Left ventricle myocardium superior (tissue), 1 donor: ENCODE results near the gene SFXN1. TPM values are rescaled to one million over a fixed set of nuclear protein-coding genes. Genes with fewer than 3 reads are reported as not detected.
"Not testable (repeated sequence)": the region's sequence is repeated elsewhere in the genome, so short reads cannot be mapped to it uniquely, and the experiment has no call there.

Experiments used
- ATAC-seq: fragments of 200-7000 bp; cut with Tn5 transposase; one replicate; pipeline ENCODE4 v1.9.1; 2020; ENCODE audit warnings: mild to moderate bottlenecking, moderate library complexity
- DNase-seq: peaks from one replicate; pipeline ENCODE4 v3.0.0-alpha.2; 2020
- intact Hi-C: fragments of 100-400 bp; cut with micrococcal nuclease; formaldehyde crosslinking; loops from one replicate; pipeline ENCODE4 v1.11.0; 2022
- long read RNA-seq: library from polyadenylated mRNA; unstranded; transcript quantifications from one replicate; pipeline ENCODE4 v2.0.0, GENCODE V29; 2021
- total RNA-seq: library from RNA; stranded (reverse); fragmentation: NEBNext Ultra II Directional; extraction: Animal tissue kit (Norgen Biotek cat#: 25700); gene quantifications from one replicate; pipeline ENCODE4 v1.2.1, GENCODE V29; 2021
- donor health status: DM: no; HTN: yes; CAD: no; lungs with severe emphysema.

The SFXN1 gene, protein sequence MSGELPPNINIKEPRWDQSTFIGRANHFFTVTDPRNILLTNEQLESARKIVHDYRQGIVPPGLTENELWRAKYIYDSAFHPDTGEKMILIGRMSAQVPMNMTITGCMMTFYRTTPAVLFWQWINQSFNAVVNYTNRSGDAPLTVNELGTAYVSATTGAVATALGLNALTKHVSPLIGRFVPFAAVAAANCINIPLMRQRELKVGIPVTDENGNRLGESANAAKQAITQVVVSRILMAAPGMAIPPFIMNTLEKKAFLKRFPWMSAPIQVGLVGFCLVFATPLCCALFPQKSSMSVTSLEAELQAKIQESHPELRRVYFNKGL
- 34.7 TPM for total RNA-seq
- long read RNA-seq, full-length matches to known transcripts, result 40 of 55 reads
- long read RNA-seq, partial matches to known transcripts, result 7 of 55 reads
- long read RNA-seq, other reads (novel, unspliced or antisense), result 8 of 55 reads

DNA sequence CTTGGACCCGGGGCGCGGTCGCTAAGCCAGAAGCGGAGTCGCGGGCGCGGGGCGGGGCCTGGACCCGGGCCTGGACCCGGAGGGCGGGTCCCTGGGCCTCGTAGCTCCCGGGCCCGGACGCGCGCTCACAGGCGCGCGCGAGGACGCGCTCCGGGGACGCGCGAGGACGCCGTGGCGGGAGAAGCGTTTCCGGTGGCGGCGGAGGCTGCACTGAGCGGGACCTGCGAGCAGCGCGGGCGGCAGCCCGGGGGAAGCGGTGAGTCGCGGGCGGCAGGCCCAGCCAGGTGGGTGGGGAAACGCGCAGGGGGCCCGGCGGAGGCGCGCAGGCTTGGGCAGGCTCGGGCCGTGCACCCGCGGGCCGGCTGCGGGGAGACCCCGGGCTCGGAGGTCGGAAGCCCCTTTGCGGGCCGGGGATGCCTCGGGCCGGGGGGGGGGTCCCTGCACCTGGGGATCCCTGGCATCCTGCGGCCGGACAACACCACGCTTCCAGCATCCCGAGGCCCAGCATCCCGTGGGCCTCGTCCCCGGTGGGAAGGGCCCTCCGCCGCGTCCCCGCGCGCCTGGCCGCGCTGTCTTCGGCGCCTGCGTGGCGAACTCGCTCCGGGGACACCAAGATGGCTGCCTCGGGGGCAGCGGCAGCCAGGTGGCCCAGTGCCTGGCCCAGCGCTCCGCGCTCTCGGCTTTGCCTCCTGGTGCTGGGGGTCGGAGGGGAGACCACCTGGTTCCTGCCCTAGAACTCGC lies at the start of gene SFXN1:
SFXN1 (plus strand) TSS at position 177 of the 741 bp plus-strand sequence. CDS start 13,544 bp downstream, outside the sequence.
- intact Hi-C loops, result no loop called here
- DNase-seq (peak; percentile 92), ATAC-seq (peak; percentile 96)

DNA sequence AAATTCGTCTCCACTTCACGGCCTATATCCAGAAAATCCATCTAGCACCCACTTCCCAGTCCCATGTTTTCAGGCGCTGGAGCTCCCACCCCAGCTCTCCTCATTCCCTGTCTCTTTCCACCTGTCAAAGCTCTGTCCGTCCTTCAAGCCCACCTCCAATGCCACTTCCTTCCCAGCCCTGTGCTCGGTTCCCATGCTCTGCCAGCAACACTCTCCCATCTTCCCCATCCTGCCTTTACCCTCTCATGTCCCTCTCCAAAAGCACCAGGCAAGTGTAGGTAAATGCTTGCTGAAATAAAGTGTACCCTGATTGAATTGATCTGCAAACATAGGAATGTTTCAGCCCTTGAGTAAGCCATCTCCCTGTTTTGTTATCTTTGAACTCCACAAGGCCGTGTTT lies 43.6 kb upstream of the SFXN1 start:
- no peak for ATAC-seq
- intact Hi-C loops, result no loop called here
- no peak for DNase-seq

DNA sequence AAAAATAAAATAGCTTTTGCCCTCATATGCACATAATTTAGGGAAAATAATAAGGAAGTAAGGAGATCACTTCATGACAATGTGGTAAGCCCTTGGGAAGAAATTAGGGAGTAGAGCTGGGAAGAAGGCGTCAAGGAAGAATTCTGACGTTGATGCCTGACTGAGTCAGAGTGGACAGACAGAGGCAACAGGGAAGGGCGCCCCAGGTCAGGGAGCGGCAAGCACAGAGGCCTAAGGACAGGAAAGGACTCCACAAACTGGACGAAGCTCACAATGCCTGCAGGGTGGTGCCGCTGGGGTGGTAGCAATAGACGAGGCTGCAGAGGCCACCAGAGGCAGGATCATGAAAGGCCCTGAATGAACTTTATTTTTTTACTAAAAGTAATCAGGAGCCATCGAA lies 42.0 kb upstream of the SFXN1 start:
- intact Hi-C loops, result no loop called here
- DNase-seq (no peak), ATAC-seq (no peak)

DNA sequence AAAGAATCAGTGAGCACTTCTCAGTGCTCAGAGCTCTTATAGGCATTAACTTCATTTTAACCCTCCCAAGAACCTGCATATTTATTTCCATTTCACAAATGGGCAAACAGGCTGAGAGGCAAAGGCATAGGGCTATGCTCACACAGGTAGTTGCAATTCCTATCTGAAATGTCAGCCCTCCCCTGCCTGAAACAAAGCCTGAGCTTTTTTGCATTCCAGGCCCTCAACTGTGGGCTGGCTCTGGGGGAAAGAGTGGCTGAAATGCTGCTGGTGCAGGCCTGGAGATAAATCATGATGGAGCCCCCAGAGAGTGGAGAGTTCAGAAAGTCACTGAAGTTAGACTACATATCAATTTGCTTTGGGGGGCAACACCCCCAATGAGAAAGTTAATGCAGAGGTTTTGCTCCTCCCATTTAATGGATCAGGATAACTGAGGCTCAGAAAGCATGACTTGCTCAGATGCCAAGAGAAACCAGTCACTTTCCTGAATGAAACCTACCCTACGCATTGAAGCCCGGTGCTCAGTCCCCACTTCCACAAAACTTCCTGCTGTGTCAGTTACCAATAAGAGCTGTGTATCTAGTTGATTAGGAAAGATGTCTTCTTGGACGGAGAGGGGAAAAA lies 40.0 kb upstream of the SFXN1 start:
- DNase-seq (no peak), ATAC-seq (no peak)
- intact Hi-C loops, result no loop called here

DNA sequence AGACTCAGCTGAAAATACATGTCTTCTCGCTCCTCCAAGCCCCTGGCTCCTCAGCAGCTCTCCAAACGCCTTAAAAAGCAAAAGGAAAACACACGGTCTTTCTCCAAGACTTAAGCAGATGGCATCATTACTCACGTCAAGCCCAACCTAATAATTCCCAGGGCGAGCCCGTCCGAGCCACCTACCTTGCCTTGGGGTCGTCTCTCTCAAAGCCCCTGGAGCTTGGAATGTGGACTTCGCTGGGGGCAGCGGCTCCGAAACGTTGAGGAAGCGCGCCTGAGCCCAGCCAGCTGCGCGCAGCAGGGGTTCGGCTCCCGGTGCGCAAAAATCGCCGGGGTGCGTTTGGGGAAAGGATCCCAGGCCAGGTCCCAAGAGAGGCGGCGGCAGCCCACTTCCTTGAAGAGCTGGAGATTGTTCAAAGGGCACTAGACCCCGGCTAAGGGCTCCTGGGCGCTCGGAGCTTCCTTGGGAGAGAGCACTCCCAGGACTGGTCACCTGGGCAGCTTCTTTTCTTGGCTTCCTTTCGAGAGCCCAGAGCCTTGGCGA lies 34.8 kb upstream of the SFXN1 start:
- no peak for ATAC-seq

DNA sequence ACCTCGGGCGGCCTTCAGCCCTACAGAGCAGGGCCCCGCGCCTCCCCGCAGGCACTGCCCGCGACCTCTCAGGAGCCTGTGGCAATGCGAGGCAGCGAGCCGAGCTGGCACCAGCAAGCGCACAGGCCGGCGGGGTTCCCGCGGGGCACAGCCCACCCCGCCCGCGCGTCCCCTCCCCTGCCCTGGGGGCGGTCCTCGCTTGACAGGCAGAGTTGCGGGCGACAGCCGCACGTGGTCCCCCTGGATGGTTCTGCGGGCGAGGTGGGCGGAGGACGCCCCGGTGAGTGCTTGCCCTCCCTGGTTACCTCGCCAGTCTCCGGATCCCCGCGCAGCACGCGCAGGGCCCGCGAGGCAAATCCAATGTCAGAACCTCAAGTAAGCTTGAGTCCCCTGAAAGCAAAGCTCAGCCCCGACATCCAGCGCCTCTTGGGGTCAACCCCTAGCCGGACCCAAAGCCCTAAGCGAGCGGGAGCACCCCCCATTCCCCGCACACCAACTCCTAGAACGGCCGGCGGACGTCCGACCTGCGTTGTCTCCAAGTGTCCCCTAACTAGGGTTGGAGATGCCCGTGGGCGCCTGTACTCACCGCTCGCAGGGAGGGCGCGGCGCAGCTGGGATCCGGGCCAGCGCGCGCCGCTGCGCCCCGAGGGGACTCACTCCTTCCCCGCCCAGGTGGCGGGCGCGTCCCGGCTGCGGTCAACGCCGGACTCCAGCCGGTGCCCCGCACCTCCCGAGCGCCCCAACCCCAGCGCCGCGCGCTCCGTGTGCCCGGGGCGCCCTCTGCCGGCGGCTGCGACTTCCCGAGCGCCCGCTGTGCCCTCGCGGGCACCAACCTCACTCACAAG lies 34.1 kb upstream of the SFXN1 start, which contains the start of gene DRD1:
DRD1 (minus strand) TSS at position 123 of the 845 bp plus-strand sequence. CDS start 1,083 bp downstream, outside the sequence.
- DNase-seq (peak; percentile 67), ATAC-seq (peak; percentile 81)
- intact Hi-C loops, result loop anchor here (10.0 kb wide), 1 partner anchor 489 kb away; no protein-coding TSS in a partner anchor

More for the DNA sequence above, 34.8 kb upstream of the SFXN1 start:
- intact Hi-C loops, result loop anchor here (10.0 kb wide), 1 partner anchor 489 kb away; no protein-coding TSS in a partner anchor
- DNase-seq, result no peak

DNA sequence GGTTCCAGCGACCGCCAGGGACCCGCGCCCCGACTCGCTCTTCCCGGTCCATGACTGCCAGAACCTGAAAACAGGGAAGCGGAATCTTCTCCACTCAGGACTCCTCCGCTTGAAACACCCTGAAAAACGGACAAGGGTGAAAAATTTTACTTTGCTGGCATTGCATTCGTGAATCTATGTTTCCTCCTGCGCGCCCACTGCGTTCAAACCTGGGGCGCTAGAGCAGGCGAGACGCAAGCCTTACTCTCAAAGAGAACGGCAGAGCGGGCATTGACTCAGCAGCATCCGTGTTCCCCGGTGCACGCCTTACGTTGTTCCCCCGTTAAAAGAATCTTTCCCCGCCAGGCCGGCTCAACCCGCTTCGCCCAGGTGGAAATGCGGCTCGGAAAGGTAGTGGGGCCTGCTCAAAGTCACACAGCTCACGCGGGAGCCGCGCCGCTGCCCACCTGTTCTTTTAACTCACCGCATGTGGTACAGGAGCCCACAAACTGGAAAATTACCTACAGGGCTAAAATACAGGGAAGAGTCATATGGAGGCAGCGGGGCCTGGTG lies 33.4 kb upstream of the SFXN1 start:
- intact Hi-C loops, result loop anchor here (10.0 kb wide), 1 partner anchor 490 kb away; no protein-coding TSS in a partner anchor
- DNase-seq (no peak), ATAC-seq (no peak)

DNA sequence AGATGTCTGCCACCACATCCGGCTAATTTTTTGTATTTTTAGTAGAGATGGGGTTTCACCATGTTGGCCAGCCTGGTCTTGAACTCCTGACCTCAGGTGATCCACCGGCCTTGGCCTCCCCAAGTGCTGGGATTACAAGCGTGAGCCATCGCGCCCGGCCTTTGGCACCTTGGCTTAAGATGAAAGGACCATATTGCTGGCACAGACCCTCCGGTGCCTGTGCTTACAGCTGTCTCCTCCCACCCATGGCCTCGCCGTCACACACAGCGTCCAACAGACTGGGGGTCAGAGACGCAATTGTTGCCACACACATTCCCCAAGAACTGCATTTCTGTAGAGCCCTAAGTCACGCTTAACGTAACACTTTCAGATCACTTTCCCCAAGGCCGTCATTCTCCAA lies 32.0 kb upstream of the SFXN1 start:
- not testable (repeated sequence) for DNase-seq, ATAC-seq
- intact Hi-C loops, result loop anchor here (10.0 kb wide), 1 partner anchor 492 kb away; no protein-coding TSS in a partner anchor

DNA sequence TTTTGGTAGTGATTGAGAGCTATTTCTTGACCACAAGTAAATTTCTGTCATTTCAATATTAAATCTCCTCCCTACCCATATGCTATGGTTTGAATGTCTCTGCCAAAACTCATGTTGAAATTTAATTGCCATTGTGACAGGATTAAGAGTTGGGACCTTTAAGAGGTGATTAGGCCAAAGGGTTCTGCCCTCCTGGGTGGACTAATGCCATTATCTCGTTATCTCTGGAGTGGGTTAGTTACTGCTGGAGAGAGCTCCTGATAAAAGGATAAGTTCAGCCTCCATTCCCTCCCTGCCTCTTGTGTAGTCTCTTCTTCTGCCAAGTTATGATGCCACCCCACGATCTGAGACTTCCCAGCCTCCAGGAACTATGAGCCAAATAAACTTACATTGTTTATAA lies 30.8 kb upstream of the SFXN1 start:
- DNase-seq (no peak), ATAC-seq (no peak)
- intact Hi-C loops, result loop anchor here (10.0 kb wide), 1 partner anchor 493 kb away; no protein-coding TSS in a partner anchor

DNA sequence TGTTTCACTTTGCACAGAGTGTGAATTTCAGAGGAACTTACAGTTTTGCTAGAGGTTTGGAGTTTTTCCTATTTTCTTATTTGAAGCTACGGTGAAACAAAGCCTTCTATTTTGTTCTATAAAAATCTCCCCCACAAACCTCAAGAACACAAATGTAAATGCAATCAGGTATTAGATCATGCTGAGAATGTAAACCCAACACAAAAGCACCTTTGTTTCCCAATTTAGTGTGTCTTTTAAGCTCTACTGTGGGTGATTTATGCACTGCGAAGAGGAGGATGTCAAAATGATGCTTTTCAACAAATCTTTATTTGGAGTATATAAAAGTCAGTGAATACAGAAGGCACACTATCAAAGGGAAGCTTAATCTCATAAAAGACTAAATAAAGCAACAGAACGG lies 30.1 kb upstream of the SFXN1 start:
- ATAC-seq (no peak), DNase-seq (no peak)
- intact Hi-C loops, result loop anchor here (10.0 kb wide), 1 partner anchor 493 kb away; no protein-coding TSS in a partner anchor

DNA sequence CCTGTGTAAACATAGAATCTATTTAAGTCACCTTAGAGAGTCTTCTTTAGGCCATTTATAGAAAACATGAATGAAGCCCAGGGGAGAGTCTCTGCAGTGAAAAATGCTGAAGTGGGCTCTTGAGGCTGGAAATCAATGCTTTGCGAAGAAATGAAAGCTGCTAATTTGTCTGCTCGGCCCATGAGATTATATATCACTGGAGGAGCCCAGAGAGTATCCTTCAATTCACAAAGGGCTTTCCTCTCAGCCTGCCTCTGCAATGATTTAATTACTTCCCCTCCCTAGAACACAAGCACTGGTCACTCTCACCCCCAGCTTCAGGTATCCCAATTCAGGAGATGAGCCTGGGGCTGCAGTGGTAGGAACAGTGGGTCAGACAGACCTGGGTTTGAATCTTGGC lies 26.2 kb upstream of the SFXN1 start:
- DNase-seq (no peak), ATAC-seq (no peak)
- intact Hi-C loops, result no loop called here

DNA sequence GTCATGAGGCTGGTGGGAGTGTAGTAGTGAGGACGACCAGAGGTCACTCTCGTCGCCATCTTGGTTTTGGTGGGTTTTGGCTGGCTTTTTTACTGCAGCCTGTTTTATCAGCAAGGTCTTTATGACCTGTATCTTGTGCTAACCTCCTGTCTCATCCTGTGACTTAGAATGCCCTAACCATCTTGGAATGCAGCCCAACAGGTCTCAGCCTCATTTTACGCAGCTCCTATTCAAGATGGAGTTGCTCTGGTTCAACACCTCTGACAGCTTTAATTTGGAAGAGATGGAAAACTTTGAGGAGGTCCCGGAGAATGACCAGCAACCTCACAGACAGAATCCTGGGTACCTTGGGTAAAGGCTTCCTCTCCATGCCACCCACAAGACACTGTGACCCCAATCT lies 24.0 kb upstream of the SFXN1 start:
- ATAC-seq, intact Hi-C loops, DNase-seq: not testable (repeated sequence)

DNA sequence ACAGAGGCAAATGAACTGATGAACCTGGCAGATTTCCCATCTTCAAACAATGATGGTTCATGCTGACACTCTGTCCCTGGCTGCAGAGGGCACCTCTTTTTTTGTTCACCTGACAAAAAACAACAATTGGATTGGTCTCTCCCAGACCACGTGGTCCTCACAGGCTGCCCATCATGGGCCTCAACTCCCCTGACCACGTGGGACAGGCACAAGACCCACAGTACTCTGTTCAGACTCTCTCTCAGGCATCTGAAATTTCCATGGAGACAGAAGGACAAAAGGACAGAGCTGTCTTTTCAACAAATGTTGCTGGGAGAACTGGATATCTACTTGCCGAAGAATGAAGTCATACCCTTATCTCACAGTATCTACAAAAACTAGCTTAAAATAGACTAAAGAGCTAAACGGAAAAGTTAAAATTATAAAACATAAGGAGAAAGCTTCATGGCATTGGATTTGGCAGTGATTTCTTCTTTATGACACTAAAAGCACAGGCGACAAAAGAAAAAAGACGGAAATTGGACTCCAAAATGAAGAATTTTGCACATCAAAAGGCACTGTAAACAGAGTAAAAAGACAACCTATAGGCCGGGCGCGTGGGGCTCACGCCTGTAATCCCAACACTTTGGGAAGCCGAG lies 22.1 kb upstream of the SFXN1 start:
- intact Hi-C loops, result no loop called here
- ATAC-seq (no peak), DNase-seq (no peak)

DNA sequence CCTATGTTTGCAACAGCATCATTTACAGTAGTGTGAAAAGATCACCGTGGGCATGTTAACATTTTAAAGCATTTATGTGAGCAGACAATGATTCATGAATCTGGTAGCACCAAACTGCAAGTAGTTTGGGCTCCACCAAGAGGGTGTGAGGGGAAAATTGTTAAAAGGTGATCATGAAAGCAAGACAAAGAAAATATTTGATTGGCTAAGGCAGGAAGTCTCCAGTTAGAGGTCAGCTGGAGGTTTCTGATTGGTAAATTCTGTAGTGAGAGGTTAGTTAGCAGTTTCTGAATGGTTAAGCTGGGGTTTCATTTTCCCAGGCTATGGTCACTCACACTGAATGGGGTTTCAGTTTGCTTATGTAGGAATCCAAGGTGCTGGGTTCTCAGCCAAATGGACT lies 20.9 kb upstream of the SFXN1 start:
- intact Hi-C loops, result no loop called here
- DNase-seq, result no peak
- ATAC-seq, result no peak

DNA sequence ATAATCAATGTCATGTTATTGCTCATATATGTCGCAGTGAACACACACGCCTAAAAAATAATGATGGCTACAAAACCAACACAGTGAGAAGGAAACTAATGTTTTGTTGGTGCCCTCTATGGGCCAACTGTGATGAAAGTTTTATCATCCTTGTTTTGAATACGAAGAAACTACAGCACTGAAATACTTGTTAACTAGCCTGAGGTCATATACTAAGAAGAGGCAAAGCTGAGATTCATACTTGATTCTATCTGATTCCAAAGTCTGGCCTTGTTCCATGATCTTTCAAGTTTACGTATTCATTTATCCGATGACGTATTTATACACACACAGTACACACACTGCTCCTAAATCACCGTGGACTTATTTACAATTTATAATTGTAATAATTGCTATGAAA lies 18.2 kb upstream of the SFXN1 start:
- DNase-seq (no peak), ATAC-seq (no peak)
- intact Hi-C loops, result no loop called here

DNA sequence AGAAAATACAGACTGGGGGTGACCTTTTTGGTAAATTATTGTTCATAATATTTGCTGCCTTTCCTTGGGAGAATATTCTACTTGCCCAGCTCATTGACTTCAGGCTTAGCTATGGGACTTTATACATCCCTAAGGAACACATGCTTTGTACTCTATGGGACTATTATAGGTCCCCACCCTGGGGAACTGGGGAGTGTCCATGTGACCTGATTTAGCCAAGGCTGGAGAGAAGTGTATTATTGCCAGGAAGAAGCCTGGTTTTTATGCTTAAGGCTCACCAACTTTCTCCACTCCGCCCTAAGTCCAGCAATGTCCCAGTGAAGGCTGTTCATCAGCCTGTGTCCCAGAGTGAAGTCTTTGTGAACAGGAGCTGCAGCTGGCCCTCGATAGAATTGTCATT lies 17.8 kb upstream of the SFXN1 start:
- DNase-seq (no peak), ATAC-seq (no peak)
- intact Hi-C loops, result no loop called here

DNA sequence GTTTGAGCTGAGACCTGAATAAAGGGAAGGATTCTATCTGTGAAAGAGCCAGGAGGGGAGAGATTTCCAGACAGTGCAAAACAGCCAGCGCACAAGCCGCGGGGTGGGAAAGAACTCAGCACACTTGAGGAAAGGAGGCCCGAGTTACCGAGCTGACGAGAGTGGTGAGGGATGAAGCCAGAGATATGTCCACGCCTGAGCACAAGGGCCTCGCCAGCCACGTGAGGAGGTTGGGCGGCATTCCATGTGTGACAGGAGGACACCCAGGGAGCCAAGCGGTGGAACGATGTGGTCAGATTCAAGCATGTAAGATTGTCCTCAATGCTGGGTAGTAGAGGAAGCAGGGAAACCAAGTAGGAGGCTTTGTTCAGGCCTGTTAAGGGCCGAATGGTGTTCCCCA lies 17.0 kb upstream of the SFXN1 start:
- ATAC-seq (peak; percentile 72), DNase-seq (peak; percentile 51)
- intact Hi-C loops, result no loop called here

DNA sequence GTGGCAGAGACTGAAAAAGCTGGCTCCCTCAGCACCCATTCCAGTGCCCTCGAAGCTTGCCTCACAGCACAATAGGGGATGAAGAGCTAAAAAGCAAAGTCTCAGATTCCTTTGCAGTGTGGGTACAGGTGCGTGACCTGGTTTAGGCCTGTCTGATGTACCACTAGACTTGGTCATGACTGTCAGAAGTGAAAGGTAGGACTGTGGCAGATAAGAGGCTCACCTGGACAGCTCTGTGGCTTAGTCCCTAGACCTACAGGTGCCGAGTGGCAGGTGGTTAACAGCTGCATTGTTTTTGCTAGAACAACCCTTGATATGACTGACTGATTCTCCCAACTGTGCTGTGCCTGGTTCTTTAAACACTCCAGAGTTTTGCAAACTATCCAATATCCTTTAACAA lies 14.7 kb upstream of the SFXN1 start:
- intact Hi-C loops, result no loop called here
- ATAC-seq, result no peak
- DNase-seq, result no peak
